Measurements from ENCODE around the gene TBX2. TPM values are rescaled to one million over a fixed set of nuclear protein-coding genes. Genes with fewer than 3 reads are reported as not detected.
A peak's percentile ranks its signal among the peaks of the same experiment; 100 is the strongest.

Gene TBX2
- total and polyA plus RNA-seq, 2 of the 13 experiments (the other 11 are each of a cell fraction or from before 2014, with no cell fraction given) = 2.8 to 15.3 TPM

GRCh38 chr17:61412143-61412859 is 12.7 kb downstream of the TBX2 start (continued):
- TF ChIP-seq DZIP1 (CRISPR knock-in tag; IDR thresholded peaks at IDR 0.05) (no peak), ZBTB46 (CRISPR knock-in tag; IDR thresholded peaks at IDR 0.05; ENCODE audit: borderline replicate concordance) (peak; percentile 49; the same call in 1 of the 2 replicates), MAX (IDR thresholded peaks at IDR 0.05) (peak; percentile 60), SRSF1 (optimal IDR thresholded peaks at IDR 0.05; ENCODE audit: low read depth, low read length) (no peak), NKX3-1 (CRISPR knock-in tag; IDR thresholded peaks at IDR 0.05) (peak; percentile 49; the same call in 1 of the 2 replicates), HDAC2 (CRISPR knock-in tag; IDR thresholded peaks at IDR 0.05) (peak; percentile 79; the same call in 1 of the 2 replicates), ZNF784 (CRISPR knock-in tag; IDR thresholded peaks at IDR 0.05; ENCODE audit: borderline replicate concordance) (peak; percentile 92; the same call in 1 of the 2 replicates), ZNF841 (CRISPR knock-in tag; IDR thresholded peaks at IDR 0.05; ENCODE audit: borderline replicate concordance) (peak; percentile 71; the same call in 1 of the 2 replicates), ZNF598 (CRISPR knock-in tag; IDR thresholded peaks at IDR 0.05; ENCODE audit: borderline replicate concordance) (peak; percentile 94; the same call in 1 of the 2 replicates), NFIB (CRISPR knock-in tag; IDR thresholded peaks at IDR 0.05; ENCODE audit: borderline replicate concordance) (no peak), ZNF441 (CRISPR knock-in tag; IDR thresholded peaks at IDR 0.05; ENCODE audit: borderline replicate concordance) (peak; percentile 52; the same call in 1 of the 2 replicates), ZNF615 (CRISPR knock-in tag; IDR thresholded peaks at IDR 0.05; ENCODE audit: borderline replicate concordance) (peak; percentile 81; the same call in 1 of the 2 replicates), HOXA5 (CRISPR knock-in tag; IDR thresholded peaks at IDR 0.05) (peak; percentile 86; the same call in 1 of the 2 replicates), ZNF230 (CRISPR knock-in tag; IDR thresholded peaks at IDR 0.05) (peak; percentile 89), SKIL (CRISPR knock-in tag; IDR thresholded peaks at IDR 0.05; ENCODE audit: borderline replicate concordance) (peak; percentile 49; the same call in 1 of the 2 replicates), ZNF337 (CRISPR knock-in tag; IDR thresholded peaks at IDR 0.05; ENCODE audit: borderline replicate concordance, low read depth) (peak; percentile 54; the same call in 1 of the 2 replicates), ZNF451 (CRISPR knock-in tag; IDR thresholded peaks at IDR 0.05) (no peak), ZNF234 (CRISPR knock-in tag; conservative IDR thresholded peaks at IDR 0.05) (no peak; the same call in 1 of the 2 replicates)
